ENCODE results near the gene CFAP20. TPM values are rescaled to one million over a fixed set of nuclear protein-coding genes. Genes with fewer than 3 reads are reported as not detected.

Gene CFAP20
- total RNA-seq, 1 donor from 2014 or later: 30.3 TPM

DNA sequence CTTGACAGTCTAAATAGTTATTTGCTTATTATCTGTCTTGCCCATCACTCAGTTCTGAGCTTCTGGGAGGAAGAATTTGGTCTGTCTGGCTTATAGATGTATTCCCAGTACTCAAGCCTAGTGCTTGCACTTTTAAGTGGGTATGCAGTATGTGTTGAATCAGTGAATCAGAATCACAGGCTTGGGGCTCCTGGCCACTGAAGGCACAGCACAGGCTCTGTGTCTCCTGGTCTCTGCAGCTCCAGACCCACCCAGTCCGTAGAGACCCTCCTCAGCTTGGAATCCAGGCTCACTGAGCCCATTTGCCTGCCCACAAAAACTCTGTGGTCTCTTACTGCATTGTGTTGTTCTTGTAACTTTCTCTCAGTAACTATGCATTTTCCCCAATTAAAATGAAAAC lies 19.3 kb upstream of the CFAP20 start:
- H3K36me3 ChIP-seq (ENCODE audit: control insufficient read depth, insufficient read depth, low read length): no peaks in the 10 kb centered on the region
- no peak for TF ChIP-seq CTCF (IDR thresholded peaks at IDR 0.05; ENCODE audit: insufficient read depth, low read length, severe bottlenecking)
- FAIRE-seq: no peak

DNA sequence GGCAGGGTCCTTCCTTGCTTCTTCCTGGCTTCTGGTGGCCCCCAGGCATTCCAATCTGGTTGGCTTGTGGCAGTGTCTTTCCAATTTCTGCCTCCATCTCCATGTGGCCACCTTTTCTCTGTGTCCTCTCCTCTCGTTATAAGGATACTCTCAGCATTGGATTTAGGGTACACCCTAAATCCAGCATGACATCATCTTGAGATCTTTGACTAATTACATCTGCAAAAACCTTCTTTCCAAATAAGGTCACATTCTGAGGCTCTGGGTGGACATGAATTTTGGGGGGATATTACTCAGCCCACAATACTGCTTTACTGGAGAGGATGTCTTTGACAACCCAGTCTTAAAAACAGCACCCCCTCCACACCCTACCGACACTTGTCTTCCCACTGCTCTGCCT lies 18.9 kb upstream of the CFAP20 start:
- H3K27me3 ChIP-seq (ENCODE audit: control insufficient read depth, insufficient read depth, low read length): no peaks in the 10 kb centered on the region
- DNase-seq (ENCODE audit: low read depth) (no peak), FAIRE-seq (no peak)
- no peak for TF ChIP-seq CTCF (IDR thresholded peaks at IDR 0.05; ENCODE audit: insufficient read depth, low read length, severe bottlenecking)
- H3K36me3 ChIP-seq (ENCODE audit: control insufficient read depth, insufficient read depth, low read length): no peaks in the 10 kb centered on the region
- H3K4me3 ChIP-seq (ENCODE audit: low read depth, low read length): no peak overlapping the region

More for the DNA sequence above, 19.3 kb upstream of the CFAP20 start:
- H3K4me3 ChIP-seq (ENCODE audit: low read depth, low read length): no peak overlapping the region
- no peak for DNase-seq (ENCODE audit: low read depth)
- H3K27me3 ChIP-seq (ENCODE audit: control insufficient read depth, insufficient read depth, low read length): no peaks in the 10 kb centered on the region

GRCh38 chr16:58138852-58139251 lies 9.7 kb upstream of the CFAP20 start:
- FAIRE-seq: no peak
- Histone ChIP-seq H3K36me3 (ENCODE audit: control insufficient read depth, insufficient read depth, low read length) (no peaks in the 10 kb centered on the region), H3K27me3 (ENCODE audit: control insufficient read depth, insufficient read depth, low read length) (no peaks in the 10 kb centered on the region), H3K4me3 (ENCODE audit: low read depth, low read length) (no peak overlapping the region)
- DNase-seq (ENCODE audit: low read depth): no peak
- no peak for TF ChIP-seq CTCF (IDR thresholded peaks at IDR 0.05; ENCODE audit: insufficient read depth, low read length, severe bottlenecking)

DNA sequence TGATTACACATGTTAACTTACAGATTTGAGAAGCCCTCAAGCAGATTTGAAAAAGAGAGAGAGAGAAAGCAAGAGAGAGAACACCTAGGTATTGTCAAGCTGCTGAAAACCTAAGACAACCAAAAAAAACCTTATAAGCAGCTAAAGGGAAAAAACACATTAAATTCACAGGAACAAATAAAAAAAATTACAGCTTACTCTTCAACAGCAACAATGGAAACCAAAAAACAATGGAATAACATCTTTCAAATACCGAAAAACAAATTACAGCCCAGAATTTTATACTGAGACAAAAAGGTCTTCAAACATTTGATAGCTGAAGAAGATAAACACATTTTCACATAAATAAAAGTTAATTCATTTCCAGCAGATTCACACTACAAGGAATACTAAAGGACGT lies 8.4 kb upstream of the CFAP20 start:
- no peaks in the 10 kb centered on the region for H3K36me3 ChIP-seq (ENCODE audit: control insufficient read depth, insufficient read depth, low read length)
- FAIRE-seq (no peak), DNase-seq (ENCODE audit: low read depth) (no peak)
- no peaks in the 10 kb centered on the region for H3K27me3 ChIP-seq (ENCODE audit: control insufficient read depth, insufficient read depth, low read length)
- H3K4me3 ChIP-seq (ENCODE audit: low read depth, low read length): no peak overlapping the region
- no peak for TF ChIP-seq CTCF (IDR thresholded peaks at IDR 0.05; ENCODE audit: insufficient read depth, low read length, severe bottlenecking)

DNA sequence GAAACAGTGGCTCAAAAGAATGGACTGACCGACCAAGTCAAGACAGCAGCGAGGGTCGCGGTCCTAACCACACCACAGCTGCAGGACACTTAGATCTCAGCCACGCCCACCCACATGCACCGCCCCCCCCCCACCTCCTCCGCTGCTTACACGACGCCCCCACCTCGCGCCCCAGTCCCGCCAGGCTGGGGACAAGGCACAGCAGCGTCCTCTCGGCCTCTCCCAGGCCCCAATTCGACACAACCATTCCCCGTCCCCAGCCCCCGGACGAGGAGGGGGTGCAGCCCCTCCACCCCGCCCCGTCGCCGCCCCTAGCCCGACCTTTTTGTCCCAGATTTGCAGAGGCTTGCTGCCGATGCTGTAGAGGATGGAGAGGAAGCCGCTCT lies 477 bp downstream of the CFAP20 start:
- Histone ChIP-seq H3K4me3 (ENCODE audit: low read depth, low read length) (peak overlapping the region; percentile 97), H3K36me3 (ENCODE audit: control insufficient read depth, insufficient read depth, low read length) (no peaks in the 10 kb centered on the region), H3K27me3 (ENCODE audit: control insufficient read depth, insufficient read depth, low read length) (no peaks in the 10 kb centered on the region)
- DNase-seq (ENCODE audit: low read depth) (no peak), FAIRE-seq (no peak)
- no peak for TF ChIP-seq CTCF (IDR thresholded peaks at IDR 0.05; ENCODE audit: insufficient read depth, low read length, severe bottlenecking)

DNA sequence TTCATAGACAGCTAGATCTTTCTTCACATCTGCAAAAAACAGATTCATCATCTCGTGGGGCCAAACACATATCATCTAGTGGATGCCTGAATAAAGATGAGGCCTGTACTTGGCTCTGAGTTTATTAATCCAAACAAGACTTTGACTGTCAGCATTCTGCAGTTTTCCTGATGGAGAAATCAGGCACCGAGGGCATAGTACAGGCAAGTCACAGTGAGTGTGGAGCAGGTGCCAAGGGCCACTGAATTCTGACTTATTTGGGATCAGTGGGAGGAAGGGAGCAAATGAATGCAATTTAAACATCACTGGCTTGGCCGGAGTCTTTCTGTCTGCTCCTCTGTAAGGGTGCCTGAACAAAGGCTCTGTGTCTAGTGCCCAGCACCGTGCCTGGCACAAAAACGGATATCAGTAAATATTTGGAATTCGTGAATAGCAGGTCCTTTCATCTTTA lies 975 bp downstream of the CFAP20 start:
- H3K27me3 ChIP-seq (ENCODE audit: control insufficient read depth, insufficient read depth, low read length): no peaks in the 10 kb centered on the region
- FAIRE-seq: no peak
- H3K36me3 ChIP-seq (ENCODE audit: control insufficient read depth, insufficient read depth, low read length): no peaks in the 10 kb centered on the region
- DNase-seq (ENCODE audit: low read depth): no peak
- no peak for TF ChIP-seq CTCF (IDR thresholded peaks at IDR 0.05; ENCODE audit: insufficient read depth, low read length, severe bottlenecking)
- peak overlapping the region; percentile 97 for H3K4me3 ChIP-seq (ENCODE audit: low read depth, low read length)

Measured in bronchial epithelial cell (primary cell).